Activated CD8-positive, alpha-beta T cell treated with anti-CD3 and anti-CD28 coated beads for 36 hours (primary cell): Measurements from ENCODE around the gene OR52W1. TPM values are rescaled to one million over a fixed set of nuclear protein-coding genes. Genes with fewer than 3 reads are reported as not detected.

Experiments
- ATAC-seq: fragments of 200-7000 bp; cut with Tn5 transposase; one replicate; pipeline ENCODE4 v1.10.0; 2021; ENCODE audit warnings: mild to moderate bottlenecking, moderate library complexity
- CTCF ChIA-PET: fragments of 350-600 bp; sonication (Branson Sonifier 250); formaldehyde crosslinking; loops from one replicate; lab custom pipeline; 2021; ENCODE audit warnings: antibody characterized with exemption; lab: Charles Lee
- POLR2A ChIA-PET: fragments of 350-600 bp; sonication (Branson Sonifier 250); formaldehyde crosslinking; loops from one replicate; lab custom pipeline; 2021; ENCODE audit warnings: antibody characterized with exemption; lab: Charles Lee
- DNase-seq: peaks from one replicate; pipeline ENCODE4 v3.0.0-alpha.2; 2020
- H3K27ac Mint-ChIP-seq: one replicate; pipeline ENCODE4 v1.8.0; 2021; ENCODE audit warnings: mild to moderate bottlenecking, mixed read lengths
- H3K27me3 Mint-ChIP-seq: one replicate; pipeline ENCODE4 v1.8.0; 2021; ENCODE audit warnings: mixed read lengths
- H3K36me3 Mint-ChIP-seq: one replicate; pipeline ENCODE4 v1.8.0; 2021; ENCODE audit warnings: low read depth, mixed read lengths
- H3K4me1 Mint-ChIP-seq: one replicate; pipeline ENCODE4 v1.8.0; 2021; ENCODE audit warnings: low read depth, mixed read lengths
- H3K4me3 Mint-ChIP-seq: one replicate; pipeline ENCODE4 v1.8.0; 2021; ENCODE audit warnings: mild to moderate bottlenecking, moderate library complexity, mixed read lengths
- H3K9me3 Mint-ChIP-seq: one replicate; pipeline ENCODE4 v1.8.0; 2021; ENCODE audit warnings: mixed read lengths
- CTCF ChIP-seq: fragments of 200-600 bp; IDR thresholded peaks from one replicate; pipeline ENCODE4 v1.8.0; 2022; ENCODE audit warnings: antibody characterized with exemption, mild to moderate bottlenecking
- intact Hi-C: fragments of 100-400 bp; cut with micrococcal nuclease; formaldehyde crosslinking; loops from one replicate; pipeline ENCODE4 v1.10.0; 2022
- total RNA-seq, 2 experiments: library from RNA; stranded (reverse); gene quantifications; one replicate each; pipeline ENCODE4 v1.2.3, GENCODE V29; 2021

OR52W1 gene
- total RNA-seq, 2 experiments from 2014 or later: not detected

- POLR2A ChIA-PET: no interaction called here
- CTCF ChIA-PET: interaction anchor here (0.9 to 6.1 kb wide), 3 partner anchors 13 to 115 kb away, joined by 3 to 45 read pairs (median 18); no protein-coding TSS in a partner anchor
- intact Hi-C loops: no loop called here
- no peaks in the 10 kb centered on the region for H3K27me3 Mint-ChIP-seq
- no peaks in the 10 kb centered on the region for H3K9me3 Mint-ChIP-seq
- no peak within 1 kb of the TSS for H3K4me3 Mint-ChIP-seq
- DNase-seq (no peak), ATAC-seq (no peak)
- TF ChIP-seq CTCF: no peak
- peaks cover 5% of the 10 kb centered on the region for H3K4me1 Mint-ChIP-seq
- no peak within 1 kb of the TSS for H3K27ac Mint-ChIP-seq
- no peaks in the 10 kb centered on the region for H3K36me3 Mint-ChIP-seq
These were observed 39.9 kb downstream of the OR52W1 start, which contains the start of gene CNGA4 for GRCh38 chr11:6238902-6239301. Gene CNGA4 (plus strand): TSS chr11:6239089. CDS start chr11:6239207, 118 bp downstream.

DNA sequence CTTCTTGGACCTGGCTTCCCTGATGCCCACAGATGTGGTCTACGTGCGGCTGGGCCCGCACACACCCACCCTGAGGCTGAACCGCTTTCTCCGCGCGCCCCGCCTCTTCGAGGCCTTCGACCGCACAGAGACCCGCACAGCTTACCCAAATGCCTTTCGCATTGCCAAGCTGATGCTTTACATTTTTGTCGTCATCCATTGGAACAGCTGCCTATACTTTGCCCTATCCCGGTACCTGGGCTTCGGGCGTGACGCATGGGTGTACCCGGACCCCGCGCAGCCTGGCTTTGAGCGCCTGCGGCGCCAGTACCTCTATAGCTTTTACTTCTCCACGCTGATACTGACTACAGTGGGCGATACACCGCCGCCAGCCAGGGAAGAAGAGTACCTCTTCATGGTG is 41.1 kb downstream of the OR52W1 start:
- TF ChIP-seq CTCF: no peak
- Mint-ChIP-seq H3K4me3 (no peak overlapping the region), H3K36me3 (no peaks in the 10 kb centered on the region), H3K27ac (no peak overlapping the region), H3K4me1 (peaks cover 3% of the 10 kb centered on the region), H3K27me3 (peaks cover 2% of the 10 kb centered on the region), H3K9me3 (no peaks in the 10 kb centered on the region)
- DNase-seq: no peak
- POLR2A ChIA-PET: no interaction called here
- intact Hi-C loops: no loop called here
- ATAC-seq: no peak
- CTCF ChIA-PET: interaction anchor here (1.4 to 3.7 kb wide), 2 partner anchors 11 to 123 kb away, joined by 7 to 33 read pairs; no protein-coding TSS in a partner anchor

DNA sequence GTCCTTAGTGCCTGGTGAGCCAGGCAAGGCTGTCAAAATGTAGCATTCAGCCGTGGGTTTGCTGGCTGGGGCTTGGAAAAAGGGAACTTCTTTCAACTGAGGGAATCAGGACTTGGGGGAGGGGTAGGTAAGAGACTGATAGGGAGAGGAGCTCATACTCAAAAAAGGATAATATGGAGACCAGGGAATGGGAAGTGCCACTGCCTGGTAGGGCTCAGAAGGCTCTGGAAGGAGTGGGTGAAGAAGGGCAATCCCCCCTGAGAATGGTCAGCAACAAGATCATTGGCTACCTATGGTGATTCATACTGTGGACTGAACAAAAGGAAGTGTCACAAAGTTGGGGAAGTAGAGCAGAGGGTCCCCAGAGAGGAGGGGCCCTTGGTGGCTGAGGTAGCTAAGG is 41.8 kb downstream of the OR52W1 start:
- Mint-ChIP-seq H3K9me3 (no peaks in the 10 kb centered on the region), H3K27ac (no peak overlapping the region), H3K4me3 (no peak overlapping the region), H3K4me1 (no peaks in the 10 kb centered on the region), H3K36me3 (no peaks in the 10 kb centered on the region), H3K27me3 (peaks cover 2% of the 10 kb centered on the region)
- ATAC-seq: no peak
- intact Hi-C loops: no loop called here
- ChIA-PET POLR2A (no interaction called here), CTCF (interaction anchor here (1.4 to 3.7 kb wide), 2 partner anchors 10 to 122 kb away, joined by 7 to 33 read pairs; no protein-coding TSS in a partner anchor)
- TF ChIP-seq CTCF: no peak
- DNase-seq: no peak

DNA sequence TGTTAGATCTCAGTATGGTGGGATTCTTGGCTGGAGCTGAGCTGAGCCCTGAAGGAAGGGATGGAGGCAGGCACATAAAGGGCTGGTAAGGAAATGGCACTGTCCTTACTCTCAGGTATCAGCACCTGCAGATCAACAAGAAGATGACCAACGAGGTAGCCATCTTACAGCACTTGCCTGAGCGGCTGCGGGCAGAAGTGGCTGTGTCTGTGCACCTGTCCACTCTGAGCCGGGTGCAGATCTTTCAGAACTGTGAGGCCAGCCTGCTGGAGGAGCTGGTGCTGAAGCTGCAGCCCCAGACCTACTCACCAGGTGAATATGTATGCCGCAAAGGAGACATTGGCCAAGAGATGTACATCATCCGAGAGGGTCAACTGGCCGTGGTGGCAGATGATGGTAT is 42.3 kb downstream of the OR52W1 start:
- POLR2A ChIA-PET: no interaction called here
- no peak overlapping the region for H3K27ac Mint-ChIP-seq
- intact Hi-C loops: no loop called here
- CTCF ChIA-PET: interaction anchor here (1.4 to 3.7 kb wide), 2 partner anchors 10 to 122 kb away, joined by 7 to 33 read pairs; no protein-coding TSS in a partner anchor
- TF ChIP-seq CTCF: no peak
- no peak for DNase-seq
- H3K9me3 Mint-ChIP-seq: no peaks in the 10 kb centered on the region
- H3K4me3 Mint-ChIP-seq: no peak overlapping the region
- H3K4me1 Mint-ChIP-seq: no peaks in the 10 kb centered on the region
- H3K27me3 Mint-ChIP-seq: peaks cover 2% of the 10 kb centered on the region
- ATAC-seq: no peak
- H3K36me3 Mint-ChIP-seq: no peaks in the 10 kb centered on the region

- ChIA-PET CTCF (interaction anchor here (1.2 to 3.1 kb wide), 2 partner anchors 108 to 117 kb away, joined by 4 to 11 read pairs; no protein-coding TSS in a partner anchor), POLR2A (interaction anchor here (1.5 kb wide), 1 partner anchor 9 kb away, joined by 3 read pairs; no protein-coding TSS in a partner anchor)
- TF ChIP-seq CTCF: no peak
- Mint-ChIP-seq H3K36me3 (no peaks in the 10 kb centered on the region), H3K27ac (no peak overlapping the region), H3K9me3 (no peaks in the 10 kb centered on the region), H3K4me1 (no peaks in the 10 kb centered on the region), H3K4me3 (no peak overlapping the region), H3K27me3 (peaks cover 2% of the 10 kb centered on the region)
- intact Hi-C loops: no loop called here
- no peak for DNase-seq
- no peak for ATAC-seq
These were observed 46.5 kb downstream of the OR52W1 start for GRCh38 chr11:6245536-6245935.
